ENCODE measurements around the gene PLCXD3.

The PLCXD3 gene

DNA sequence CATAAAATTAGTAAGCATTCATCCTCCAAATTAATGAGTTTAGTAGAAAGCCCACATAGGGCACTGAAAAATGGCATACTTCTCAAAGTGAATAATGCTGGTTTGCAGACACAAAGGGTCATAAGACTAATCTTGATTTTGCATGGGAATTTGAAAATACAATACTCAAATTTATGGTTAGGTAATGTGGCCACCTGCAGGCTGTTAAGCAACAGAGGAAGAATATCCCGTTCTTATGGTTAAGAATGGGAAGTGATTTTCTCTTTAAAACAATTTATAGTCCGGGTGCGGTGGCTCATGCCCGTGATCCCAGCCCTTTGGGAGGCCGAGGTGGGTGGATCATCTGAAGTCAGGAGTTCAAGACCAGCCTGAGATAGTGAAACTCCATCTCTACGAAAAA lies 9.4 kb upstream of the PLCXD3 start:
- Histone ChIP-seq H3K36me3 (replicated peaks; ENCODE audit: low read depth, low read length) (no peaks in the 10 kb centered on the region), H3K79me2 (ENCODE audit: low read length) (no peaks in the 10 kb centered on the region), H4K20me1 (ENCODE audit: insufficient read depth, low read length) (no peaks in the 10 kb centered on the region), H2AFZ (ENCODE audit: low read depth, low read length) (no peak overlapping the region), H3K4me1 (ENCODE audit: low read length) (no peaks in the 10 kb centered on the region), H3K9me3 (ENCODE audit: insufficient read depth, low read length) (no peaks in the 10 kb centered on the region), H3K4me3 (ENCODE audit: low read length) (no peak overlapping the region), H3K27ac (ENCODE audit: low read length) (no peak overlapping the region), H3K27me3 (ENCODE audit: low read depth, low read length) (no peaks in the 10 kb centered on the region), H3K9ac (ENCODE audit: low read length) (no peak overlapping the region), H3K4me2 (ENCODE audit: low read length) (no peak overlapping the region)
- no peak for TF ChIP-seq EZH2phosphoT487 (IDR thresholded peaks at IDR 0.05; ENCODE audit: low read depth)
- TF ChIP-seq, protein P1, sequence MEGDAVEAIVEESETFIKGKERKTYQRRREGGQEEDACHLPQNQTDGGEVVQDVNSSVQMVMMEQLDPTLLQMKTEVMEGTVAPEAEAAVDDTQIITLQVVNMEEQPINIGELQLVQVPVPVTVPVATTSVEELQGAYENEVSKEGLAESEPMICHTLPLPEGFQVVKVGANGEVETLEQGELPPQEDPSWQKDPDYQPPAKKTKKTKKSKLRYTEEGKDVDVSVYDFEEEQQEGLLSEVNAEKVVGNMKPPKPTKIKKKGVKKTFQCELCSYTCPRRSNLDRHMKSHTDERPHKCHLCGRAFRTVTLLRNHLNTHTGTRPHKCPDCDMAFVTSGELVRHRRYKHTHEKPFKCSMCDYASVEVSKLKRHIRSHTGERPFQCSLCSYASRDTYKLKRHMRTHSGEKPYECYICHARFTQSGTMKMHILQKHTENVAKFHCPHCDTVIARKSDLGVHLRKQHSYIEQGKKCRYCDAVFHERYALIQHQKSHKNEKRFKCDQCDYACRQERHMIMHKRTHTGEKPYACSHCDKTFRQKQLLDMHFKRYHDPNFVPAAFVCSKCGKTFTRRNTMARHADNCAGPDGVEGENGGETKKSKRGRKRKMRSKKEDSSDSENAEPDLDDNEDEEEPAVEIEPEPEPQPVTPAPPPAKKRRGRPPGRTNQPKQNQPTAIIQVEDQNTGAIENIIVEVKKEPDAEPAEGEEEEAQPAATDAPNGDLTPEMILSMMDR (IDR thresholded peaks at IDR 0.05; ENCODE audit: low read depth, low read length), result no peak

DNA sequence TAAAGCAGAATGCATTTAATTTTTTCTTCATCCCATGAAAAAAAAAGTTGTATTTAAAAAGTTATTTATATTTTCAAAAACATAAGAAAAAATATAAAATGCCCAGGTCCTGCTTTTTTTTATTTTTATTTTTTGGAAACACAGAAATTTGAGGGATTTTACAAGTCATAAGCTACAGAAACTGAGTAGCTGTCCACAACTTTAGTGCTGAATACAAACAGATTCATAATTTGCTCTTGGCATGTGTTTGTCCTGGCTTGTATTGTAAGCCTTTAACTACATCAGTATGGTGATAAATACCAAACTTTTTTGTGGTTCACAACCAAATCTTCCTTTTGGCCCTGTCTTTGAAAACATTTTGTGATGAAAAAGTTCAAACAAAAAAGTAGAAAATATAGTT lies 7.5 kb upstream of the PLCXD3 start:
- no peak overlapping the region for H3K4me3 ChIP-seq (ENCODE audit: low read length)
- TF ChIP-seq, protein P1 (IDR thresholded peaks at IDR 0.05; ENCODE audit: low read depth, low read length), result no peak
- TF ChIP-seq EZH2phosphoT487 (IDR thresholded peaks at IDR 0.05; ENCODE audit: low read depth), result no peak

DNA sequence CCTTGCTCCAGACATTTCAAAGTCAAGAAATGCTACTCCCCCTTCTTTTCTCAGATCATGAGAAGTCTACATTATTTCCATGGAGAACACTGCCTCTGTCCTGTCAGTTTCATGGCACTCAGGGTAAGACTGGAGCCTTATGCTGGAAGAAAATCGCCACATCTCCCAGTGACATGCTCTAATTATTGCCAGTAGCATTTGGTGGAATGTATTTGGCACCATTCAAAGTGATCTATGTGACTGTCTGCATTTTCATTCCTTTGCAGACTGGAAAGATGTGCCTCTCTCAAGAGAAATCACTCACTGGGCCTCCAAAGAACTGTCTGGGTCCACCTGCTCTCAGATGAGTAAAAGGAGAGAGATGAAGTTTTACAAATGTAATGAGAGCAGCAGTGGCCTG lies 840 bp upstream of the PLCXD3 start:
- H3K4me2 ChIP-seq (ENCODE audit: low read length), result no peak overlapping the region
- no peaks in the 10 kb centered on the region for H3K79me2 ChIP-seq (ENCODE audit: low read length)
- no peak overlapping the region for H2AFZ ChIP-seq (ENCODE audit: low read depth, low read length)
- no peaks in the 10 kb centered on the region for H3K9me3 ChIP-seq (ENCODE audit: insufficient read depth, low read length)
- no peaks in the 10 kb centered on the region for H4K20me1 ChIP-seq (ENCODE audit: insufficient read depth, low read length)
- no peaks in the 10 kb centered on the region for H3K36me3 ChIP-seq (replicated peaks; ENCODE audit: low read depth, low read length)
- no peaks in the 10 kb centered on the region for H3K27me3 ChIP-seq (ENCODE audit: low read depth, low read length)
- H3K4me3 ChIP-seq (ENCODE audit: low read length), result no peak overlapping the region
- no peaks in the 10 kb centered on the region for H3K4me1 ChIP-seq (ENCODE audit: low read length)
- TF ChIP-seq EZH2phosphoT487 (IDR thresholded peaks at IDR 0.05; ENCODE audit: low read depth), result no peak
- TF ChIP-seq, protein P1 (IDR thresholded peaks at IDR 0.05; ENCODE audit: low read depth, low read length), result no peak
- no peak overlapping the region for H3K9ac ChIP-seq (ENCODE audit: low read length)
- H3K27ac ChIP-seq (ENCODE audit: low read length), result no peak overlapping the region

More for the DNA sequence above, 7.5 kb upstream of the PLCXD3 start:
- H3K9ac ChIP-seq (ENCODE audit: low read length), result no peak overlapping the region
- H3K4me1 ChIP-seq (ENCODE audit: low read length), result no peaks in the 10 kb centered on the region
- no peaks in the 10 kb centered on the region for H3K36me3 ChIP-seq (replicated peaks; ENCODE audit: low read depth, low read length)
- no peak overlapping the region for H3K4me2 ChIP-seq (ENCODE audit: low read length)
- H4K20me1 ChIP-seq (ENCODE audit: insufficient read depth, low read length), result no peaks in the 10 kb centered on the region
- no peaks in the 10 kb centered on the region for H3K79me2 ChIP-seq (ENCODE audit: low read length)
- H3K9me3 ChIP-seq (ENCODE audit: insufficient read depth, low read length), result no peaks in the 10 kb centered on the region
- no peak overlapping the region for H3K27ac ChIP-seq (ENCODE audit: low read length)
- H2AFZ ChIP-seq (ENCODE audit: low read depth, low read length), result no peak overlapping the region
- no peaks in the 10 kb centered on the region for H3K27me3 ChIP-seq (ENCODE audit: low read depth, low read length)

DNA sequence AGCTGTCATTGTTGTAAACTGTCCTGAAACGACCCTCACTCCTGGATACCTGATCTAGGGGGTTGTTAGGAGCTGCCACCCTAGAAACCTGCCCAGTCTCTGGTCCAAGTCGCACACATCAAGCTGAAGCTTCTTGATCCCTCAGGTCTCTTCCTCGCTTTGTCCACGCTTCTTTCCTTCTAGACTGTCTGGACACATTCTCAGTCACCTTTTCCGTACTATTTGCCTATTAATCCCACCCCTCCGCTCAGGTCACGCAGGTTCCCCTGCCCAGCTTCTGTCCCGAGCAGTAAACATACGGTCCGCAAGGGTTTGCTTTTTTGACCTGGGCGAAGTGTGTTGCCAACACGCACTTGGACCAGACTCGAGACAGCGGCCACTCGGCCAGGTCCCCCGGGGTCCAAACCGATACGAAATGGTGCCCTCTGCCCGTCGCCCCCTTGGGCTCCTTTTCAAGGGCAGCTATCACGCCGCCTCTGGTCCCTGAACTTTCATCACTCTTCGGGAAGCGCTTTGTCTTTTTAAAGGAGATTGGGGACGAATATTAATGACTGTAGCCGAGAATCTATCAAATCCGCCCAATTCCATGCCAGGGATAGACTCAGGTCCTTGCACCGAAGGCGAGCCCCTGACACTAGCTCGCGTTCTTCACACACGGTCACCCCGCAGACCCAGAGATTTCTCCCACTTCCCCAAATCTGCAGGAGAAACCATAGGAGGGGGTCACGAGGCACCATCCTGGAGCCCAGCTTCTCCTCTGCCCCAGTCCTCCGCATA lies 814 bp downstream of the PLCXD3 start:
- Histone ChIP-seq H3K27ac (ENCODE audit: low read length) (no peak overlapping the region), H3K9ac (ENCODE audit: low read length) (no peak overlapping the region), H3K79me2 (ENCODE audit: low read length) (no peaks in the 10 kb centered on the region), H3K27me3 (ENCODE audit: low read depth, low read length) (no peaks in the 10 kb centered on the region), H3K4me1 (ENCODE audit: low read length) (no peaks in the 10 kb centered on the region), H3K36me3 (replicated peaks; ENCODE audit: low read depth, low read length) (no peaks in the 10 kb centered on the region), H3K4me2 (ENCODE audit: low read length) (no peak overlapping the region), H4K20me1 (ENCODE audit: insufficient read depth, low read length) (no peaks in the 10 kb centered on the region), H3K9me3 (ENCODE audit: insufficient read depth, low read length) (no peaks in the 10 kb centered on the region), H3K4me3 (ENCODE audit: low read length) (no peak overlapping the region), H2AFZ (ENCODE audit: low read depth, low read length) (no peak overlapping the region)
- no peak for TF ChIP-seq EZH2phosphoT487 (IDR thresholded peaks at IDR 0.05; ENCODE audit: low read depth)
- TF ChIP-seq, protein P1 (IDR thresholded peaks at IDR 0.05; ENCODE audit: low read depth, low read length), result no peak
